Measurements from ENCODE around the gene CUL5.
A peak's percentile ranks its signal among the peaks of the same experiment; 100 is the strongest.
"Not testable (repeated sequence)": the region's sequence is repeated elsewhere in the genome, so short reads cannot be mapped to it uniquely, and the experiment has no call there.

The CUL5 gene

DNA sequence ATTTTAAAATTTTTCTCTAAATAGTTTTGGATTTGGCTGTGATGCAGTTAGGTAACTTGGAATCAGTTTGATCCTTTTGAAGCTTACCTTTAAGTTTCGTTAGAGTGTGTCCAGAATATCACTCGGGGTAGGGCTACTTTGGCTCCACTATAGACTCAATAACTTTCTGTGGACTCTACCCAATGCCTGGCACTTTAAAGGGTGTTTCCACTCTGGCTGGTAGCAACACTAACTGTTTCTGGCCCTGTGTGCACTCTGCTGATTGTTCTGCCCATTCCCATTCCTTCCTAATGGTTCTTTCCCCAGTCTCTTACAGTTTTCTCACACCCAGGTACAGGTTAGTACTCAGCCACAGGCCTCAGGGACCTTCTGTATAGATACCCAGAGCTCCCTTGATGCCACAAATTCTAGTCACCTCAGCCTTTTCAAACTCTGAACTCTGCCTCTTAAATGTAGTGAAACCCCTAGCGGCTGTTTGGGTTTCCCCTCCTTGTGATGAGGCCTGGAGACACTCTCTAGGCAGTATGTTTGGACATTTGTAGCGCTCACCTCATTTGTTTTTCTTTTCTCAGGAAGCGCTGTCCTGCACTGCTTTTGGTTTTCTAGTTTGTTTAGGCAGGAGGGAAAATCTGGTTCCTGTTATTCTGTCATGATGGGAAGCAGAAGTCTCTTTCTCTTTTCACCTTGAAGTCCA, 16.8 kb downstream of the CUL5 start:
- DNase-seq: no peak

DNA sequence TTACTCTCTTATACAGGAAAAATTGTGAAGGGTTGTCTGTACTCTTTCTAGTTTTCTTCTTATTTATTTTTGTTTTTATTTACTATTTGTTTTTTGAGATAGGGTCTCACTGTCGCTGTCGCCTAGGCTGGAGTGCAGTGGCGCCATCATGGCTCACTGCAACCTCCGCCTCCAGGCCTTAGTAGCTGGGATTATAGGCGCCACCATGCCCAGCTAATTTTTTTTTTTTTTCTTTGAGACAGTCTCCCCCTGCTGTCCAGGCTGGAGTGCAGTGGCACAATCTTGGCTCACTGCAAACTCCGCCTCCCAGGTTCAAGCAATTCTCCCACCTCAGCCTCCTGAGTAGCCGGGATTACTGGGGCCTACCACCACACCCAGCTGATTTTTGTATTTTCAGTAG, 18.4 kb downstream of the CUL5 start:
- DNase-seq: no peak

DNA sequence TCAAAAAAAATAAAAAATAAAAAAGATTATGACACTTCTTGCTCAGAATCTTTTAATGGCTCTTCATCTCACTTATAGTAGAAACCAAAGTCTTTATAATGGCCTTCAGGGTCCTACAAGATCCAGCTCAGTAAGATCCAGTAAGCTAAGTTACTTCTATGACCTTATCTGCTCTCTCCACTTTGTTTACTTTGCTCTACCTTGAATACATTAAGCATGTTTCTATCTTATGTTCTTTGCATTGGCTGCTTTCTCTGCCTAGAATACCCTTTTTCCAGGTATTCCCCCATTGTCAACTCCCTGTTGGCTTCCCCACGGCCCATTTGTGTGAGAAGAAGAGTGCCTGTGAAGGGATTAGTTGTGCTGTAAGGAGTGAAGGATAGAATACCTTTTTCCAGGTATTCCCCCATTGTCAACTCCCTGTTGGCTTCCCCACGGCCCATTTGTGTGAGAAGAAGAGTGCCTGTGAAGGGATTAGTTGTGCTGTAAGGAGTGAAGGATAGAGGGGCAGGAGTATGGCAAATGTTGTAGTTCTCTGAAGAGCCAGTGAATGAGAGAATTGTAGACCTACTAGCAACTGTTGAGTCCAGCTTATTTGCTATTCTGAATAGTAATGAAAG, 20.2 kb downstream of the CUL5 start:
- not testable (repeated sequence) for DNase-seq

DNA sequence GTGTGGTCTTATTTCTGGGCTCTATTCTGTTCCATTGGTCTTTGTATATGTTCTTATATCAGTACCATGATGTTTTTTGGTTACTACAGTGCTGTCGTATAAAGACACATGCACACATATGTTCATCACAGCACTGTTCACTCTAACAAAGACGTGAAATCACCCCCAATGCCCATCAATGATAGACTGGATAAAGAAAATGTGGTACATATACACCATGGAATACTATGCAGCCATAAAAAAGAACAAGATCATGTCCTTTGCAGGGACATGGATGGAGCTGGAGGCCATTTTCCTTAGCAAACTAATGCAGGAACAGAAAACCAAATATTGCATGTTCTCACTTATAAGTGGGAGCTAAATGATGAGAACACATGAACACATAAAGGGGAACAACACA, 22.9 kb downstream of the CUL5 start:
- DNase-seq: not testable (repeated sequence)

DNA sequence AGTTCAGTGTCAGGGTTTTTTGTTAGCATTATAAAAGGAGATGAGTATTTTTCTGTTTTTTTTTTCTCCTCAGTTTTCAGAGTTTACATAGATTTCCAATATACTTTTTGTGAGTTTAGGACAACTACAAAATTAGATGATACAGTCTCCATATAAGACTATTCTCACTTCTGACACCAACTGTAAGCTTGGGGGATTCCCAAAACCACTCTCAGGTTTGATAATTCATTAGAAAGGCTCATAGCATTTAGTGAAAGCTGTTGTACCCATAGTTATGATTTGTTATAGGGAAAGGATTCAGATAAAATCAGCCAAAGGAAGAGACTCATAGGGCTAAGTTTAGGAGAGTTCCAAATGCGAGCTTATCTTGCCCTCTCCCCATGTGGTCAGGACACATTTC, 24.1 kb downstream of the CUL5 start:
- no peak for DNase-seq

DNA sequence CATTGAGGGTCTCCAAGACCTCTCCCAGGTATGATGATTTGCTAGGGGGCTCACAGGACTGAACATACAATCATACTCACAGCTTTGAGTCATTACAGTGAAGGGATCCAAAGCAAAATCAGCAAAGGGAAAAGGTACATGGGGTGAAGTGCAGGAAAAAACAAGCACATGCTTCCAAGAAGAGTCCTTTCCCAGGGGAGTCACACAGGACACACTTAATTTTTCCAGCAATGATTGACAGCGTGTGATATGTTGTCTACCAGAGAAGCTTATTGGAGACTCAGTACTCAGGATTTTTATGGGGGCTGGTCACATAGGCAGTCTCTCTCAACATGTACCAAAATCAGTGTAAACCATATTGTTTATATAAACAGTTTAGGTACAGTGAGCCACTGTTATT, 25.3 kb downstream of the CUL5 start:
- DNase-seq: no peak

DNA sequence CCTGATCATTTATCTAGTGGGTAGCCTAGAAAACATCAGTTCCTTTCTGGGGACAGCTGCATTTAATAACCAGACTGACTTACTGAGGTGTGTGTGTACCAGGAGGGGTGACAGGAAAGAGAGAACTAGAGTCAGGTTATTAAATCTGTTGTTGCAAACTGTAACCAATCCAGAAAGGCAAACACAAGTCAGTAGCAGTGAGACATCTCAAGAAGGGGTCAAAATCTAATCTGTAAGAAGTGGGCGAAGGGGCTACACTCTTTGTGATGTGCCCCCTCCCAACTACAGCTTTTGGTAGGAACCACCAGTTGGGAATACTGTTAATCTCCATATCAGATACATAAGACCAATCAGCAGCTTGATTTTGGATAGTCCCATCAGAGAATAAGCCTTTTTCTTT, 26.3 kb downstream of the CUL5 start:
- DNase-seq: no peak

DNA sequence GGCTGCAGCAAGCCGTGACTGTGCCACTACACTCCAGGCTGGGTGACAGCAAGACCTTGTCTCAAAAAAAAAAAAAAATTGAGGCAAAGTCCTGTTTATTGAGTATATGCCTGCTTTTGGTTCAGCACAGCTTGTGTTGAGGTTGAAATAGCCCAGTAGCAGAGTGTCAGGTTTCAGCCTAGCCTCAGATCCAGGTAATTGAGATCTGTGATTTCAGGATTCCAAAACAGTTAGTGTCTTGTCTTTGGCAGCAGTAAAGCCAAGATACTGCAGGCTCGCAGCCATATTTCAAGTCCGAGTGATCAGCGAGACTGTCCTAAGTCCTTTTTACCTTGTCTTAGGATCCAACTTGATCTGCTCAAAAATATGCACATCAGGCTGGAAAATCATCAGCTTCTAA, 27.0 kb downstream of the CUL5 start:
- no peak for DNase-seq

DNA sequence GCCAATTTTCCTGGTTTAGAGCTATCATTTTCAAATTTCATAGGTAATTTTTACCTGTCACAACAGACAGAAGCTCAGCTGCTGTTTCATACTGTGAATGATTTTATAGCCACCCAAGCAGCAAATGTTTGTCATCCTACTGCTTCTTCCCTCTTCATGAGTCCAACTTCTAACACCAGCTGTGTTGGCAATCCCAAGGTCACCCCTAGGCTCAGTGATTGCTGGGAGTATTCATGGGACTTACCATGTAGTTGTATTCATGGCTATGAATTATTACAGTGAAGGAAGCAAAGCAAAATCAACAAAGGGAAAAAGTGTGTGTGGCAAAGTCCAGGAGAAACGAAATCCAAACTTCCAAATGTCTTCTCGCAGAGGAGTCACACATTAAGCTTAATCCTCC, 28.5 kb downstream of the CUL5 start:
- no peak for DNase-seq

DNA sequence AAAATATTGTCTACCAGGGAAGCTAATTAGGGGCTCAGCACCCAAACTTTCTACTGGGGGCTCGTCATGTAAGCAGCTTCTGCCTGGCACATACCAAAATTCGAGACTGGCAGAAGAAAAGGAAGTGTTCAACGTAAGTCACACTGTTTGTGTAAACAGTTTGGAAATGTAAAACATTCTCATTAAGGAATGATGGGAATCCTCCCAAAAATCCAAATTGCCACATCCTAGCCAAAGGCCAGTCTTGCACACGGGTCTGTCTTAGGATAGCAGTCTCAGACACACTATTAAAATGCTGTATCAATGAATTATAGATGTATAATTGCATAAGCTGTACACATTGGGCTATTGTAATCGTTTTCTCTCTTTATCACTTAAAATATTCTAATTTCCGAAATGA, 28.9 kb downstream of the CUL5 start:
- no peak for DNase-seq

DNA sequence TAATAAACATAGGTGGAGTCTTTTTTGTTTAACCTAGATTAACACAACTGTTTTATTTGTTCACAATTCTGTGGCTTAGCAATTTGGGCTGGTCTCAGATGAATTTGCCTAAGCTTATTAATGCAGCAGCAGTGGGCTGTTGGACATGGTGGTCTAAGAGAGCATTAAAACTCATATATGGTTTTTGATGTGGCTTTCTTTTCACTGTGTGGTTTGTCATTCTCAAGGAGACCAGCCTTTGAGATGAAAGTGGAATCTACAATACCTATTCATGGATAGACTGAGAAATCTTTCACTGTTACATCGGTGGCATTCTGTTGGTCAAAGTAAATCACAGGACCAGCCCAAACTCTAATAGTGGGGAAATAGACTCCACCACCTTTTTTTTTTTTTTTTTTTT, 39.6 kb downstream of the CUL5 start:
- DNase-seq: no peak

DNA sequence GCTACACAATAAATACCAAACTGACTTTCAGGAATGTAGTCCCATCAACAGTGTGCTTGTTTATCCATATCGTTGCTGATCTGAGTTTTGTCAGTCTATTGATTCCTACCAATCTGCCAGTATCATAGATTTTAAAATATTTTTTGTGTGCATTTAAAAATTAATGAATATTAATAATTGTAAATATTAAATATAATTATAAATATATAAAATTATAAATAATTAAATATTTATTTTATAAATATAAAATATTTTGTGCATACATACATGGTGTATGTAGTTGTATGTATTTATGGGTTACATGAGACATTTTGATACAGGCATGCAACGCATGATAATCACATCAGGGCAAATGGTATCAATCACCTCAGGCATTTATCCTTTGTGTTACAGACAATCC, 53.6 kb downstream of the CUL5 start:
- DNase-seq: no peak

DNA sequence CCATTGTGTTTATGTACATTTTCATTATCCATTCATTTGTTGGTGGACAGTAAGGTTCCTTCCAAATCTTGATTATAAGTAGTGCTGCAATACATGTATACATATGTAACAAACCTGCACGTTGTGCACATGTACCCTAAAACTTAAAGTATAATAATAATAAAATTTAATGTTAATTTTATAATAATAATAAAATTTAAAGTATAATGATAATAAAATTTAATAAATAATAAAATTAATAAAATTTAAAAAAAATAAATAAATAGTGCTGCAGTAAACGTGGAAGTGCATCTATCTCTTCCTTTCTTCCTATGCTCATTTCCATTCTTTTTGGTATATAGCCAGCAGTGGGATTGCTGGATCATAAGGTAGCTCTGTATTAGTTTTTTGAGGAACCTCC, 54.7 kb downstream of the CUL5 start:
- DNase-seq: no peak

DNA sequence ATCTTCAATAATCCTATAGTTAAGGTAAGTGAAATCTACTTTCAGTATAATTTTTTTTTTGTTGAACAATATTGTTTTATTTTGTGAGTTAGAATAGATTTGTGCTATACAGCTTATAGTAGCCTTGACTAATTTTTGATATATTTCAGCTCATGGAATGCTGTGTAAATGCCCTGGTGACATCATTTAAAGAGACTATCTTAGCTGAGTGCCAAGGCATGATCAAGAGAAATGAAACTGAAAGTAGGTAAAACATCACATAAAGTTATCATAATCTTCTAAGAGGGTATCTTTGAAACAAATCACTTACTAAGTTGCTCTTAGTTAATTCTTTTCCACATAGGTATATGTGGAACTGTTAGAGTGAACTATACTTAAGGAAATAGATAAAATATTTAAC, 61.2 kb downstream of the CUL5 start:
- peak; percentile 42 for DNase-seq

DNA sequence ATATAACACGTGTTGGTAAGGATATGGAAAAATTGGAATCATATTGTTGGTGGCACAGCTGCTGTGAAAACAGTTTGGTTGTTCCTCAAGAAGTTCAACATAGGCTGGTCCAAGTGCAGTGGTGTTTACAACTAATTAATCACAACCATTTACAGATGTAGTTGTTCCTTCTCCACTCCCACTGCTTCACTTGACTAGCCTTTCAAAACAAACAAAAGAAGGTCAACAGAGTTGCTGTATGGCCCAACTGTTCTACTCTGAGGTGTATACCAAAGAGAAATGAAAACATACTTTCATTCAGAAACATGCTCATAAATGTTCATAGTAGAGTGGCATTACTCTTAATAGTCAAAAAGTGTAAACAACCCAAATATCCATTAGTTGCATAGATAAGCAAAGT, 76.1 kb downstream of the CUL5 start:
- no peak for DNase-seq

DNA sequence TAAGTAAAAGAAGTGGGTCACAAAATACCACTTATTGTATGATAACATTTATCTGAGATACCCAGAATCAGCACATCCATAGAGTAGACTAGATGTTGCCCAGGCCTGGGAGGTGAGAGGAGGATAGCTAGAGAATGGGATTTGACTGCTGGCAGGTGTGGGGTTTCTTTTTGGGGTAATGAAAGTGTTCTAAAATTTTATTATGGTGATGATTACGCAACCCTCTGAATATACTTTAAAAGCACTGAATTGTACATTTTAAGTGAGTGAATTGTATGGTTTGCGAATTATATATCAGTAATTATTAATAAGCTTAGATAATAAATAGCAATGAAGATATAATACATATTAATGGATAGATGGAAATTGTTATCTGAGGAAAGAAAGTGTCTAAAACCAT, 77.0 kb downstream of the CUL5 start:
- DNase-seq: no peak

DNA sequence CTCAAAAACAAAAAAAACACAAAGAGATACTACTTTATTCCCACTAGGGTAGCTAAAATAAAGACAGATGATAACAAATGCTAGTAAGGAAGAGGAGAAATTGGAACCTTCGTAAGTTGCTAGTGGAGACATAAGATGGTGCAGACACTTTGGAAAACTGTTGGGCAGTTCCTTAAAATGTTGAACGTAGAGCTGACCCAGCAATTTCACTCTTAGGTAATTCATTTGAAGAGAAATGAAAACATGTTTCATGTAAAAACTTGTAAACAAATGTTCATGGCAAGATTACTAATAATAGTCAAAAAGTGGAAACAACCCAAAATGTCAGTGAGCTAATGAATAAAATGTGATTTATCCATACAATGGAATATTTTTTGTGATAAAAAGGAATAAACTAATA, 83.4 kb downstream of the CUL5 start:
- no peak for DNase-seq

DNA sequence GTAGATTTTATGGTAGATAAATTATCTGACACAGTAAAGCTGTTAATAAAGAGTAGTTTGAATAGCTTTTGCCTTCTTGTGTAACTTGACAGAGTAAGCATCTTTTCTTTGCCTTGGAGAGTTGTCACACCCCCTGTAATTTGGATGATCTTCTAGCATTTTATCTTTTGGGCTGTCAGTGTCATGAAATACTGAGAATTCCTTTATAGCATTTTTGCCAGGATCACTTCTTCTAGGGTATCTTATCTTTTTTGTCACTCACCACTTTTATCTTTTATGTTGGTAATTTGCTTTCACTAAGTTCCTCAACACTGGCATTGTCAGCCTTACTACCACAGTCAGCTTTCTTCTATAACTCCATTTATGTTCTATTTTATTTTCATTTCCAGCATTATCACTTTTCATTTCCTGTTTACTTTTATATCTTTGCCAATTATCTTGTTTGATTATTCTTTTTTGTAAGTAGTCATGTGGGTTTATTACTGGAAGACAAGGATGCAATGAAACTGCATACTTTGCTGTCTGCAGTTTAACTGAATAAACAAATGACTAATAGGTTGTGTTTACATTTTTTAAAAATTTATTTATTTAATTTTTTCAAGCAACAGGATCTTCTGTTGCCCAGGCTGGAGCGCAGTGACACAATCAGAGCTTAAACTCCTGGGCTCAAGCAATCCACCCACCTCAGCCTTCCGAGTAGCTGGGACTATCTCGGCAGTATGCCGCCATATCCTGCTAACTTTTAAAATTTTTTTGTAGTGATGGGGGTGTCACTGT, 84.6 kb downstream of the CUL5 start:
- no peak for DNase-seq

DNA sequence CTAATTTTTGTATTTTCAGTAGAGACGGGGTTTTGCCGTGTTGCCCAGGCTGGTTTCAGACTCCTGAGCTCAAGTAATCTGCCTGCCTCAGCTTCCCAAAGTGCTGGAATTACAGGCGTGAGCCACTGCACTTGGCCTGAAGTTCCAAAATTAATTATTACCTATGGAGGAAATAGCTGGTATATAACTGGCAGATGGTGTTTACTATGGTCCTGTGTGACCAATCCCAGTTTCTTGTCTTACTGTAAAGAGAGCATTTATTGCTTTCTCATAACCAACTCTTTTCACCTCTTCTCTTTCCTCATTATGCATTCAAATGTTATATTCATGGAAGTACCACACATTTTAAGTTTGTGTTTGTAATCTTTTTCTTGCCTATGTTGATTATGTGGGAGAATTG, 88.5 kb downstream of the CUL5 start:
- DNase-seq: no peak

DNA sequence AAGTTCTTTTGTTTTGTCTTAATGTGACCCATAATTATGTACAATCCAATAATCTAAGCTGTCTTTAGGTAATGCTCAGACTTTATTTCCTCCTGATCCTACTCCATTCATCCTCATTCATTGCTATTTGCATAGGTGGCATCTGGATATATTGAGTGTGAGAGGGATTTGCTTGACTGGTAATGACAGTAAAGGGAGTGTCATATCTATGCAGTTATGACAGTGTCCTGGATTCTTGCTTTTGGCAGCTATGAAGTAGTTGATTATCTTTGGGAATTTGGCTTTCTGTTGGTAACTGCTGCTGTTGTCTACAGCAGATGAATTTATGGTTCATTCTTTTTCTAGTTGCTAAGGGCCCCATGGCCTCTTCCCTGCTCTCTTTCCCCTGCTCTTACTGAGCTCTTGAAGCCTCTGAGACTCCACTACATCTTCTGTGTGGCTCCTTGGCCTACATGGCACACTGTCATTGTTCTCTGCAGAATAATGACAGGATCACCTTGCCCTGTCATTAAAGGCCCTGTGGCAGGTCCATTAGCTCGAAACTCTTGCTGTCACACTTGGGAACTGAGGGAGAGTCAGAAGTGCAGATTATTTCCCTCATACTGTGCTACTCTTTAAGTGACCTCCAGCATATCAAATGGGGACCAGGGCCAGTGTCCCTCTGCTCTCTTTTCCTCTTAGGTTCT, 92.5 kb downstream of the CUL5 start:
- DNase-seq: no peak

DNA sequence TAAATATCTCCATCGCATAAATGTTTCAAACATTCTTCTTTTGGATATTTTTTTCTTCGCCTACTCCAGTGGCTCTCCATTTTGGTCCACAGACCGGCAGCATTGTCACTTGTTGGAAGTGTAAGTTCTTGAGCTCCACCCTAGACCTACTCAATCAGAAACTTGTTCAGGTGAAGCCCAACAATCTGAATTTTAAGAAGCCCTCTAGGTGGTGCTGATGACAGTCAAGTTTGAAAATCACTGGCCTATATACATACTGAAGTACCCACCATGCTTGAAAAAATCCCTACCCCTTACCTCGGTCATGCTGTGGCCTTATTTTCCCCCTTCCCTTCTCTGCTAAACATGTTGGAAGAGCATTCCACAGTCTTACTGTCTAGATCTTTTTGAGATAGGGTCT, 102.4 kb downstream of the CUL5 start:
- DNase-seq: no peak

DNA sequence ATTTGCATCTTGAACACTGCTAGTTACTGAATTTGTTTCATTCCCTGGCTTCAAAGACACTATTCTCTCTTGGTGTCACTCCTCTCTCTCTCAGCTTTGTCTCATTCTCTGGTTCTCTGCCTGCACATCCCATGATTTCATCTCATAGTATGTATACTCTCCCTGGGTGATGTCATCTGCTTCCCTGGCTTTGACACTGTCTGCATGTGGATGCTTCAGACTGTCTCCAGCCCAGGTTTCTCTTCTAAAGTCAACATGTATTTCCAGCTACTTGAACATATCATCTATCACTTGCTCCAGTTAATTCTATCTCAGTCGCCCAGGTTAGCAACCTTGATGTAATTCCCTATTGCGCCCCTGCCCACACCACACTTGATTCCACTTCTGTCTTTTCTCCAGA, 103.4 kb downstream of the CUL5 start:
- DNase-seq: no peak

DNA sequence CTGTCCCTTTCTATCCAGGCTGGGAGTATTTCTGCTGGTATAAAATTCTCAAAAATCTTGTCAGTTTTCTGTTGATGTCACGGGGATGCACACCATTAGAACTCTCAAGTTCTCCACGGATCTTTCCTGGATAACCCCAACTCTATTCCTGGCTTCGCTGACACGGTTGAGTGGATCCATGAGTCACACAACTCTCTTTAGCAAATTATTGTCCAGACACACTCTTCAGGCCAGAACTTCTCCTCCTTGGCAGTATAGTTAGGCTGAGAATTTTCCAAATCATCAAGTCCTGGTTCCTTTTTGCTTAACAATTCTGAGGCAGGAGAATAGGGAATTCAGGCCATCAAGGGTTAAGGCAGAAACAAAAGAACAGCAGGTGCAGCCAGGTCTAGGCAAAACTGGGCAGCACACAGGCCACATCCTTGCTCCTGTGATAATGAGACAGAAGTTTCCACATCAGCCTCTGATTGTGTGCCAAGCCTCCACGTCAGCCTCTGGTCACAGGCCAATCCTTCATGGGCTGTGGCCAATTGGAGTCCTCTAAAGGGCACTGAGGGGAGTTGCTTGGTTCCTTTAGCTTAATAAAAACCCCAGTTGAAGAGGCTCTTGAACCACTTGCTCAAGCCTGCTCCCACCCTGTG, 106.9 kb downstream of the CUL5 start:
- DNase-seq: no peak

All from CD4-positive, alpha-beta T cell treated with Interleukin-21 for 1 hour (primary cell).